Psoas muscle (tissue), 8 donors: Measurements from ENCODE around the gene SORCS3. TPM values are rescaled to one million over a fixed set of nuclear protein-coding genes. Genes with fewer than 3 reads are reported as not detected.

Experiments used
- ATAC-seq, 4 donors: fragments of 200-7000 bp; cut with Tn5 transposase; one replicate each; pipeline ENCODE4 v1.9.1; 2020; ENCODE audit warnings: moderate library complexity in 3 of 4, mild to moderate bottlenecking in 2 of 4
- DNase-seq, 2 donors: peaks; one replicate each; pipeline ENCODE4 v3.0.0-alpha.2; 2020
- H3K27ac ChIP-seq: fragments of 200-600 bp; one replicate; pipeline ENCODE4 v1.8.0; 2022
- H3K27me3 ChIP-seq, 3 donors: fragments of 200-600 bp in 1 of 3; one replicate each; pipeline versions ENCODE4 v1.6.1 to v1.8.0; 2013 to 2022; ENCODE audit warnings: low read length in 2 of 3, mild to moderate bottlenecking in 2 of 3, moderate library complexity in 1 of 3; ENCODE audit not compliant: insufficient read depth in 3 of 3
- H3K36me3 ChIP-seq, 2 donors: fragments of 200-600 bp in 1 of 2; one replicate each; pipeline versions ENCODE4 v1.6.1 to v1.8.0; 2013 to 2022; ENCODE audit warnings: low read depth in 1 of 2, mild to moderate bottlenecking in 1 of 2, moderate library complexity in 1 of 2; ENCODE audit not compliant: insufficient read depth in 1 of 2
- H3K4me1 ChIP-seq: fragments of 200-600 bp; one replicate; pipeline ENCODE4 v1.8.0; 2022
- H3K4me3 ChIP-seq: fragments of 200-600 bp; one replicate; pipeline ENCODE4 v1.8.0; 2022; ENCODE audit warnings: mild to moderate bottlenecking
- H3K9me3 ChIP-seq: fragments of 200-600 bp; one replicate; pipeline ENCODE4 v1.8.0; 2022
- CTCF ChIP-seq: fragments of 200-600 bp; IDR thresholded peaks from one replicate; pipeline ENCODE4 v1.8.0; 2022; ENCODE audit warnings: antibody characterized with exemption
- WGBS, 3 donors: extraction: QIAGEN DNeasy Blood & Tissue Kit; methylation state at CpG; one replicate each; pipeline versions ENCODE4 v1.1.6 to v1.1.7; 2013; 5-methylcytosine and 5-hydroxymethylcytosine counted together
- intact Hi-C, 2 donors: fragments of 100-400 bp; cut with DNase I; formaldehyde crosslinking; loops; one replicate each; pipeline versions ENCODE4 v1.11.0 to v1.14.2; 2022
- polyA plus RNA-seq, 3 donors: library from polyadenylated mRNA; stranded (reverse); fragments of 200-250 nt; gene quantifications; one replicate each; pipeline ENCODE4 v1.2.3, GENCODE V29; 2013
- total RNA-seq, 4 donors: library from RNA; stranded (reverse); fragmentation: NEBNext Ultra II Directional in 2 of 4; extraction: Animal tissue kit (Norgen Biotek cat#: 25700) in 2 of 4; gene quantifications; one replicate each; pipeline versions ENCODE4 v1.2.1 to v1.2.4, GENCODE V29; 2021 to 2023
- donor health status: healthy with polysubstance abuse.
- donor health status: DM: no; HTN: no; CAD: no; lungs with moderate emphysema.
- donor health status: Bipolar disorder and iron deficiency.
- donor health status: healthy.
- donor health status: DM: yes; HTN: yes; CAD: no.
- donor health status: DM: no; HTN: no; CAD: no.
- donor health status: DM: no; HTN: no; CAD: no.
- donor health status: DM: yes; HTN: yes; CAD: no.

Gene SORCS3
- total and polyA plus RNA-seq, 7 donors = 0.01 TPM; not detected in 6

DNA sequence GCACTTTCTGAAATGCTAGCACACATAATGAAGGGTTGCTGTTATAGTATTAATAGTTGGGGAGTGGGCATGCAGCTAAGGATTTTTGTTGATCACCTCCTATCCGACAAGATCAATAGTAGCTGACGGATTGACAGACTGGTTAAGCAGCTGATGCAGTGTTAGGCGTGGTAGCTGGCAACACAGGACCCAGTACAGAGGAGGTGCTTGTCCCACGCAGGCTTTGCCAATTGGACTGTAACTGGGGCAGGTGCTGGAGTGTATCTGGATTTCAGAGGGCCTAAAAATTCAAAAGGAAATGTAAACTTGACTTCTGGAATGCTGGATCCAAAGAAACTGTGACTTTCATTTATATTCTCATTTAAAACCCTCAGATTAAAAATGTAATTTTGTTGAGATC is 340.9 kb downstream of the SORCS3 start:
- no peaks in the 10 kb centered on the region for H3K4me1 ChIP-seq
- DNase-seq = no peak
- no peak overlapping the region for H3K4me3 ChIP-seq
- 70 to 75% (median 70%) methylated on average over 4 of the region's 4 CpGs for WGBS, 3 donors
- H3K9me3 ChIP-seq = peaks cover 5% of the 10 kb centered on the region
- no peaks in the 10 kb centered on the region for H3K27me3 ChIP-seq
- intact Hi-C loops = no loop called here
- H3K27ac ChIP-seq = no peak overlapping the region
- ATAC-seq = no peak
- no peaks in the 10 kb centered on the region for H3K36me3 ChIP-seq
- TF ChIP-seq CTCF = no peak

- no peaks in the 10 kb centered on the region for H3K27me3 ChIP-seq
- TF ChIP-seq CTCF = no peak
- H3K9me3 ChIP-seq = peaks cover 5% of the 10 kb centered on the region
- DNase-seq (no peak), ATAC-seq (no peak)
- 78 to 80% (median 79%) methylated on average over 1 of the region's 1 CpG for WGBS, 3 donors
- H3K36me3 ChIP-seq = no peaks in the 10 kb centered on the region
- H3K27ac ChIP-seq = no peak overlapping the region
- no peaks in the 10 kb centered on the region for H3K4me1 ChIP-seq
- H3K4me3 ChIP-seq = no peak overlapping the region
- intact Hi-C loops = no loop called here
Observed at GRCh38 chr10:104988686-104989085, 347.6 kb downstream of the SORCS3 start.

GRCh38 chr10:104989880-104990279 is 348.8 kb downstream of the SORCS3 start:
- DNase-seq = no peak
- Histone ChIP-seq H3K27ac (no peak overlapping the region), H3K36me3 (no peaks in the 10 kb centered on the region), H3K4me3 (no peak overlapping the region), H3K9me3 (peaks cover 5% of the 10 kb centered on the region), H3K4me1 (no peaks in the 10 kb centered on the region), H3K27me3 (no peaks in the 10 kb centered on the region)
- TF ChIP-seq CTCF = no peak
- intact Hi-C loops = no loop called here
- no peak for ATAC-seq

- Histone ChIP-seq H3K27ac (no peak overlapping the region), H3K4me3 (no peak overlapping the region), H3K27me3 (no peaks in the 10 kb centered on the region), H3K36me3 (no peaks in the 10 kb centered on the region), H3K4me1 (no peaks in the 10 kb centered on the region), H3K9me3 (no peaks in the 10 kb centered on the region)
- no peak for TF ChIP-seq CTCF
- intact Hi-C loops = no loop called here
- ATAC-seq = no peak
- no peak for DNase-seq
- WGBS, 3 donors = 67 to 74% (median 70%) methylated on average over 6 of the region's 6 CpGs
Observed at GRCh38 chr10:104993085-104993484, 352.0 kb downstream of the SORCS3 start.

DNA sequence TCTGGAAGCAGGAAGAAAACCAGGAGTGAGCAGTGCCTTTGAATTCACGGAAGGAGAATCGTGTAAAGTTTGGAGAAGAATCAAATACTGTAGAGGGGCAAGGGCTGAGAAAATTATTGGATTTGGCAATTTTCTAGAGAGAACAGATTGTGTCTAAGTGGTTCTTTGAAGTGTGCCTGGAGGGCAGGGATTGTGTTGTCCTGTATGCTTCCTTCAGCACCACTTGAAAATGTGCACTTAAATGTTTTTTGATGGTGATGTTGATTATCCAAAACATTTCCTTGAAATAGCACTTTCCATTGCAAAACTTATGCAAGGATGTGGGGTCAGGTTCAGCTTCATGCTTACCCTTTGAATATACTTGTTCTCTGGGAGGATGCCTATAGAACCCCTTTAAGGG is 360.2 kb downstream of the SORCS3 start:
- ATAC-seq = no peak

More for the DNA sequence above, 360.2 kb downstream of the SORCS3 start:
- H3K4me1 ChIP-seq = no peaks in the 10 kb centered on the region
- H3K27me3 ChIP-seq = no peaks in the 10 kb centered on the region
- no peak for DNase-seq
- no peak overlapping the region for H3K4me3 ChIP-seq
- no peak for TF ChIP-seq CTCF
- intact Hi-C loops = no loop called here
- no peak overlapping the region for H3K27ac ChIP-seq
- WGBS, 3 donors = 79 to 98% (median 85%) methylated on average over 2 of the region's 2 CpGs
- no peaks in the 10 kb centered on the region for H3K9me3 ChIP-seq
- H3K36me3 ChIP-seq = no peaks in the 10 kb centered on the region
